HG03139 (cell line): Measurements from ENCODE around the gene TCN2.
"Not testable (repeated sequence)": the region's sequence is repeated elsewhere in the genome, so short reads cannot be mapped to it uniquely, and the experiment has no call there.

Experiments
- ATAC-seq: cut with Tn5 transposase; IDR thresholded peaks from one replicate; pipeline ENCODE4 v1.9.1; 2021; ENCODE audit not compliant: unreplicated experiment

Gene TCN2

DNA sequence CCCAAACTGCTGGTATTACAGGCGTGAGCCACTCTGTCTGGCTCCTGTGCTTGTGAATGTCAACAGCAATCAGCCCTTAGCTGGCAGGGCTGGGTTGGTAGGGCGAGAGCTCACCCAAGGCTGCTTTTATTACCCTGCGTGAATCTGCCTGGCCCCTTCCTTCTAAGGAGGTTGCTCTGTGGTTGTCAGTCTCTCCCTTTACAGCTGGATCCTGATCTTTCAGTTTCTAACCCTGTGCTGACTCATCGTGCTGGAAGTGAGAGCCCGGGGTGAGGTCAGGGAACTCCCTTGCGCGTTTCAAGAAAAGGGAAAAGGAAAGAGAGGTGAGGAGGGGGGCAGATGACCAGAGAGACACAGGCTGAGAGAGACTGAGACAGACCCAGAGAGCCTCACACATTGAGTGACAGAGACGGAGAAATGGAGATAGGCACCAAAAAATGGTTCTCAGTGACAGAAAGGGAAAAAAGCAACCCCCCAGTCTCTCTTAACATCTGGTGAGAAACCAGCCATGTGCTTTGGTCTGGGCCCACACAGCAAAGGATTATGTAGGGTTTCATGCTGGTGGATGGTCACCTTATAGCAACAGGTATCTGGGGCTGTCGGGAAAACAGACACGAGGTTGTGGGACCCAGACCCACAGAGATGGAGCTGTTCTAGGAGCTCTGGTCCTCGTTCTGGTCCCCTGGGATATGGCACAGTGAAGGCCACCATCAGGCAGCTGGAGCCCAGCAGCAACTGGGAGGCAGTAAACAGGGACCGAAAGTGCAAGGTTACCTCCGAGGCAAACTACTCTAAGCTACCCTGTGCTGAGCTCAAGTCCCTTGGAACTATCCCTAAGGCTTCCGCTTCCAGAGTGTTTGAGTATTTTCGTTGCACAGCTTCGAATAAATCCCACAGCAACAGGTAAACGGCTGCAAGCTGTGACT is 2.5 kb downstream of the TCN2 start:
- no peak for ATAC-seq

DNA sequence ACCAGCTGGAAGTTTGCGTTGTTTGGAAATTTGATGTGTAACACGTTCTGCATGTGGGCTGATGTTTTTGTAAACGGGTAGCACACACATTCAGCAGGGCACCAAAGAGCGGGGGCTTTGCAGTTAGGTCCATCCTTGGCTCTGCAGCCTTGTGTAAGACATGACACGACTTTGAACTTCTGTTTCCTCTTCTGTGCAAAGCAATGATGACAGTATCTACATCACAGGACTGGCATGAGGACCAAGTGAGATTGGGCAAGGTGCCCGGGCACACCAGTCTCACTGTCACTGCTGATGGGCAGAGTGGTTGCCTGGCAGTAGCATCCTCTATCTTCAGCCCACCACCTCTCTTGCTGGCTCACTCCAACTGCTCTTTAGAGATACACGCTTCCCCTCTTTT is 3.3 kb downstream of the TCN2 start:
- no peak for ATAC-seq

DNA sequence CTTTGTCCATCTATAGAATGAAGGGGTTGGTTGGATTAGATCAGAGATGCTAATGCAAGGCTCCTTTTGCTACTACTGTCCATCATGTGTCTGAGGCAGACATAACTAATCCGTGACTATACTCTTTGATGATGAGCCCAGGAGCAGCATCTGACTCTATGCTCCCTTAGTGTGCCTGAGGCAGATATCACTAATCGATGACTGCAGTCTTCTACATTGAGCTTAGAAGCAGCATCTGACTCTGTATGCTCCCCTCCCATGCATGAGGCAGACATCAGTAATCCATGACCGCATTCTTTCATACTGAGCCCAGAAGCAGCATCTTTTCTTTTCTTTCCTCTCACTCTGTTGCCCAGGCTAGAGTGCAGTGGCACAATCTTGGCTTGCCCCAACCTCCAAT is 4.2 kb downstream of the TCN2 start:
- no peak for ATAC-seq

GRCh38 chr22:30612789-30613188 is 5.8 kb downstream of the TCN2 start:
- ATAC-seq, result no peak

- no peak for ATAC-seq
Measured at GRCh38 chr22:30614268-30614667, 7.3 kb downstream of the TCN2 start.

- ATAC-seq, result no peak
Measured at GRCh38 chr22:30614879-30615278, 7.9 kb downstream of the TCN2 start.

DNA sequence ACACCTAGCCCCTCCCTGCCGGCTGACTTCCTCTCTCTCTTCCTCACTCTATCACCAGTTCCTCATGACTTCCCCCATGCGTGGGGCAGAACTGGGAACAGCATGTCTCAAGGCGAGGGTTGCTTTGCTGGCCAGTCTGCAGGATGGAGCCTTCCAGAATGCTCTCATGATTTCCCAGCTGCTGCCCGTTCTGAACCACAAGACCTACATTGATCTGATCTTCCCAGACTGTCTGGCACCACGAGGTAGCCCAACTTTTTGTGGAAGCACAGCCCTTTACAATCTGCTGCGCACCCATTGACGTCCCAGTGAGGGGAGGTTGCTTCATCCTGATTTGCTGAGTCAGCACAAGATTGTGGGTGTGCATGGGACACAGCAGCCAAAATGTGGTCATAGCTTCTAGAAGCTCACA is 8.6 kb downstream of the TCN2 start:
- ATAC-seq, result no peak

- ATAC-seq, result no peak
Measured at GRCh38 chr22:30617819-30618218, 10.8 kb downstream of the TCN2 start.

GRCh38 chr22:30619909-30620308 is 12.9 kb downstream of the TCN2 start:
- not testable (repeated sequence) for ATAC-seq

GRCh38 chr22:30626413-30626812 is 19.4 kb downstream of the TCN2 start:
- no peak for ATAC-seq

DNA sequence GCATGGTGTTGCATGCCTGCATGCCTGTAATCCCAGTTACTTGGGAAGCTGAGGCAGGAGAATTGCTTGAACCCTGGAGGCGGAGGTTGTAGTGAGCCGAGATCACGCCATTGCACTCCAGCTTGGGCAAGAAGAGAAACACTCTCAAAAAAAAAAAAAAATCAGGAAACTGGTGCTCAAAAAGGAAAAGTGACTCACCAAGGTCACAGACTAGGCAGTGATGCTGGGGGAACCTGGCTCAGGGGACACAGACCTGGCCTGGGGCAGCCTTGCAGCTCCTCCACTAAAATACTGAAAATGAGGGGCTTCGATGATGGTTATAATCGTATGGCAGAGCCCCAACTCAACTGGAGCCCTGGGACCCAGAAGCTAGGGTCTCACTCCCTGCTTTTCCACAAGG is 20.5 kb downstream of the TCN2 start:
- no peak for ATAC-seq

DNA sequence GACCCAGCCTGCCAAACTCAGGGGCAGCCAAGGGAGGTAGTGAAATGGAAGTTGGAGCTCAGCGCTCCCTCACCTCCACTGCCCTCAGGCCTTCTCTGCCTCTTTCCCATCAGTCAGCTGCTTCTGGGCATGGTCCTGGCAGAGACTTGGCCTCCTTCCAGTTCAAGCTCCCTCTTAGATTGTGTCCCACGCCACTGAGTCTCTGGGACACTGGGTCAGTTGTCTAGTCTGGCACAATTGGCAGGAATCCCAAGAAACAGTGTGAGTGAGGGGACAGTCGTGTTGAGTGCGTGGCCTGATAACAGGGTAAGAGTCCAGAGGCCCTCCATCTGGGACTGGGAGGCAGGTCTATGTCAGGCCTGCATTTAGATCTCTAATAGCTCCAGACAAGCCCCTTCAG is 21.5 kb downstream of the TCN2 start:
- no peak for ATAC-seq

DNA sequence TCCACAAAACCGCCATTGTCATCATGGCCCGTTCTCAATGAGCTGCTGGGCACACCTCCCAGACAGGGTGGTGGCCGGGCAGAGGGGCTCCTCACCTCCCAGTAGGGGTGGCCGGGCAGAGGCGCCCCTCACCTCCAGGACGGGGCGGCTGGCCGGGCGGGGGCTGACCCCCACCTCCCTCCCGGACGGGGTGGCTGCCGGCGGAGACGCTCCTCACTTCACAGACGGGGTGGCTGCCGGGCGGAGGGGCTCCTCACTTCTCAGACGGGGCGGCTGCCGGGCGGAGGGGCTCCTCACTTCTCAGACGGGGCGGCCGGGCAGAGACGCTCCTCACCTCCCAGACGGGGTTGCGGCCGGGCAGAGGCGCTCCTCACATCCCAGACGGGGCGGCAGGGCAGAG is 24.5 kb downstream of the TCN2 start:
- ATAC-seq, result not testable (repeated sequence)

DNA sequence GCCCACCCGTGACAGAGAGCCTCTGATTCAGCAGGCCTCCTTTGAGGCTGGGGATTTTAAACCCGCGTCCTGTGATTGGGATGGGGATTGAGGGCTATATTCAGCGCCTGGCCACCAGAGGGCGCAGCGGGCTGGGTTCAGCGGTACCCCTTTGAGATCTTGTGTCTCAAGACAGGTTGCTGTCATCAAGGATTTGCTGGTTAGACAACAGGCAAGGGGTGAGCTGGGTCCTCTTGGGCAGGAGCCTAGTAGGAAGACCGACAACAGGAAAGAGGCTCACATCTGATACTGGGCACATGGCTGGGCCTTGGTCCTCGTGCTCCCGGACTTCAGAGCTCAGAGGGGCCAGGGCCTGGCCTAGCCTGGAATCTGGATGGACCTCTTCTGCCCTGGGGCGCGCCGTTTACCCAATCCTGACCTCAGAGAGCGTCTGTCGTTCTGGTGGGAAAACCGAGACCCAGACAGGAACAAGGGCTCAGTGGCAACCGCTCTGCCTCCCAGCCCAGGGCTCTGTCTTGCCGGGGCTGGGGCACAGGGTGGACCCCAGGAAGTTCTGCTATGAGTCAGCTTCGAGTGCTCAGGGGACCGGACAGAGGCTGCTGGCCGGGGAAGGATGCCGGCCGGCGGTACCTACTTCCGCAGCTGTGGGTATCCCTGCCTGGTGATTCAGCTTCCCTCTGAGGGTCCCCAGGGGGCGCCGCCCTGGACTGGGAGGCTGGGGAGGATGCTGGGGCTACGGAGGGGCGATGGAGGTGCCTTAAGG is 27.7 kb downstream of the TCN2 start:
- ATAC-seq, result peak; percentile 44

DNA sequence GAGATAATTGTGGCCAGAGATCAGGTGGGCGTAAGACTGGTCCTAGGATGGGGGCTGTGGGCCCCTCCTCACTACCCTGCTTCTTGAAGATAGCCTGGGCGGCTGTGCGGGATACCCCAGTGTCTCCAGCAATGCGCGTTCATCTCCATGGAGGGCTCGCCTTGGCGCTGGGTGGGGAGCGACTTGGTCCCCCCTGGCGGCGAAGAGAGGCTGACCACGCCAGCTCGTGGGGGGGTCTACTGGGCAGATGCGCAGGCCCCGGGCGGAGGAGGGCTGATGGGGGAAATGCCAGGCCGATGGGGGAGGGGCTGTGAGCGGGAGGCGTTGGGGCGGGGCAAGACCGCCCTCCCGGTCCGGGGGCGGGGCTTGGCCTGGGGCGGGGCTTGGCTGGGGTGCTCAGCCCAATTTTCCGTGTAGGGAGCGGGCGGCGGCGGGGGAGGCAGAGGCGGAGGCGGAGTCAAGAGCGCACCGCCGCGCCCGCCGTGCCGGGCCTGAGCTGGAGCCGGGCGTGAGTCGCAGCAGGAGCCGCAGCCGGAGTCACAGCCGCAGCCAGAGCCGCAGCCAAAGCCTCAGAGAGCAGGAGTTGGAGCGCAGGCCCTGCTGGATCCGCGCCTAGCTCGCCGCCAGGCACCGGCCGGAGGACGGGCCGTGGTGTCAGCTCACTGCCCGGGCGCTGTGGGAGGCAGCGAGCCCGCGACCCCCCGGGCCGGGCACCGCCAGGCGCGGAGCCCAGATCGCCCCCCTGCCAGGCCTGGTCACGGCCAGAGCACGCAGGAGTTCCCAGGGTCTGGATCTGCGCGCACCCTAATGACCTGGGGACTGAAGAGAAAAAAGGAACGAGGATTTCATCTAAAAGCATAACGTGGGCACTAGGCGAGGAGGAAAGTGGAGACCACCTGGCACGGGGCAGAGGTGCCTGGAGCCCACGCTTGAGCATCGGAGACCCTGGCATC is 28.6 kb downstream of the TCN2 start, which contains the start of gene SLC35E4:
Gene SLC35E4, plus strand, starts transcription at position 509 of the 953 bp plus-strand sequence. CDS start 670 bp downstream, outside the sequence.
- peak; percentile 62 for ATAC-seq

DNA sequence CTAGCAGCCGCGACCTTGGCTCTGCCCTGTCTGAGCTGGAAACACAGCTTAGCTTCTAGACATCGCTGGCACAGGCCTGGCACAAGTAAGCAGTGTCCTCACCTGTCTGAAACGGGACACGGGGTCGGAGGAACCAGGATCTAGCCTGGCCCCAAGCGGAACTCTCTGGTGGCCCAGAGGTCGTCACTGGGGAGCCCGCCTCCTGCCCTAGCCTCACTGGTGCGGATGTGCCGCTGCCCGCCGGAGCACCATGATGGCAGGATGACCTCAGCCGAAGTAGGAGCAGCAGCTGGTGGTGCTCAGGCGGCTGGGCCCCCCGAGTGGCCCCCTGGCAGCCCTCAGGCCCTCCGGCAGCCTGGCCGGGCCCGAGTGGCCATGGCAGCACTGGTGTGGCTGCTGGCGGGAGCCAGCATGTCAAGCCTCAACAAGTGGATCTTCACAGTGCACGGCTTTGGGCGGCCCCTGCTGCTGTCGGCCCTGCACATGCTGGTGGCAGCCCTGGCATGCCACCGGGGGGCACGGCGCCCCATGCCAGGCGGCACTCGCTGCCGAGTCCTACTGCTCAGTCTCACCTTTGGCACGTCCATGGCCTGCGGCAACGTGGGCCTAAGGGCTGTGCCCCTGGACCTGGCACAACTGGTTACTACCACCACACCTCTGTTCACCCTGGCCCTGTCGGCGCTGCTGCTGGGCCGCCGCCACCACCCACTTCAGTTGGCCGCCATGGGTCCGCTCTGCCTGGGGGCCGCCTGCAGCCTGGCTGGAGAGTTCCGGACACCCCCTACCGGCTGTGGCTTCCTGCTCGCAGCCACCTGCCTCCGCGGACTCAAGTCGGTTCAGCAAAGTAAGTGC is 29.5 kb downstream of the TCN2 start:
- ATAC-seq, result no peak

DNA sequence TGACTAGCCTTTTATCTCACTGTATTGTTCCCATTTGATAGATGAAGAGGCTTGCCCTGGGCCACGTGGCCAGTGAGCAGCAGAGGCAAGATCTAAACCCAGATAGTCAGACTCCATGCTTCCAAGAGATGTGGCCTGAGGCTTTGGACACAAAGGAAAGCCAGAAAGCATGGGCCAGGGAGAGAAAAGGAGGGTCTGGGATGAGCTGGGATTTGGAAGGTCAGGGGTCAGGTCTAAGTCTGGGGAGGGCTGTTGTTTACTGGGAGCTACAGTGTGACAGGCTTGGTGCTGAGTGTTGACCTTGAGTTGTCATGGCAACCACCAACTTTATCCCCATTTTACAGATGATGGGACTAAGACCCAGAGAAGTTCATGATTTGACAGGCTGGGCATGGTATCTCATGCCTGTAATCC is 30.7 kb downstream of the TCN2 start:
- ATAC-seq, result no peak

DNA sequence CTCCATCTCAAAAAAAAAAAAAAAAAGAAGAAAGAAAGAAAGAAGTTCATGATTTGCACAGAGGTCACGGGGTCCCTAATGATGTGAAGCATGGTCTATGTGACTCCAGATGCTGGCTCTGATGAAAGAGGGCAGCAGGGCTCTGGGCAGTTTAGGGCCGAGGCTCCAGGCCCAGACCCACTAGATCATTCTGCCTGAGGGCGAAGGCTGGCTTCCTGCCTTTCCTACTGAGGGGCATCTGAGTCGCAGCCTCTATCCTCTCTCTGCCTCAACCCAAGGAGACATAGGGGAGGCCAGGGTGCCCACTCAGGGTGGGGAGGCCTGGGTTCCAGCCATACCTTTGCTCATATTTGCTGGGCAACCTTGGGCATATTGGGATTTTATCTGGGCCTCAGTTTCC is 33.4 kb downstream of the TCN2 start:
- no peak for ATAC-seq

DNA sequence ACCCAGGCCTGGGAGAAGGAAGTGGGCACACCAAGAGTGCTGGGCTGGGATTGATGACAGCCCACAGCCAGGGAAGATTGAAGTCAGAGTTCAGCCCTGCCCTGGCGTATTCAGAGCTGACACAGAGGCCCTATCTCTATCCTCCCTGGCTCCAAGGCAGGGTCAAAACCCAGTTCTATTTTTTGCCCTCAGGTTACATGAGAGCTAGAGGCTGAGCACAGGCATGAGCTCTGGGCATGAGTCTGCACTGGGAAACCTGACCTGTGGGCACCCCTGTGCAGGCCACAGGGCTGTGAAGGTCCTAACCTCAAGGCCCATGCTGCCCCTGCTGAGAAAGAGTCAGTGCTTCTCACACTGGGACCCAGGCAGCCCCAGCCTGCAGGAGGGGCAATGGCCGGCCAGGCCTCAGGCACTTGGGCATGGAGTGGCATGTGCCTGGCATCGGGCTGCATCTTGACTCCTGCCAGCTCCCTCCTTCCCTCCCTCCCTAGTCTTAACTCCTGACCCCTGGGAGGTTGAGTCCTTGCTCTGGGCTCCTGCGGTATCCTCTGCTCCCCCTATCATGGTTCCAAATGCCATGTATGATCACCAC is 34.0 kb downstream of the TCN2 start:
- ATAC-seq, result no peak
